HL-60 (cell line): ENCODE data around the gene DLG1.

Experiments
- DNase-seq, 2 experiments: peaks; one replicate each; pipeline ENCODE4 v3.0.0-alpha.2; 2010 to 2020; ENCODE audit warnings: low read depth in 1 of 2, low spot score in 1 of 2
- H3K27ac ChIP-seq: fragments of 250-450 bp; sonication (Bioruptor Pico); replicated peaks from 2 replicates; pipeline ENCODE4 v1.5.1; 2020; ENCODE audit warnings: mild to moderate bottlenecking, moderate library complexity
- H3K27me3 ChIP-seq: fragments of 250-450 bp; sonication (Bioruptor Pico); 2 replicates; pipeline ENCODE4 v1.5.1; 2021; ENCODE audit warnings: mild to moderate bottlenecking, moderate library complexity; ENCODE audit not compliant: insufficient read depth, poor library complexity, severe bottlenecking
- H3K4me3 ChIP-seq: replicated peaks from 2 replicates; pipeline ENCODE4 v1.5.1; 2011; ENCODE audit warnings: mild to moderate bottlenecking, control low read depth, low read length; ENCODE audit not compliant: insufficient read depth
- GABPA ChIP-seq: IDR thresholded peaks from 2 replicates; pipeline ENCODE4 v1.6.1; 2012; ENCODE audit warnings: low read depth
- POLR2AphosphoS5 ChIP-seq: IDR thresholded peaks from 2 replicates; pipeline ENCODE4 v1.6.1; 2012; ENCODE audit warnings: low read depth
- REST ChIP-seq: IDR thresholded peaks from 2 replicates; pipeline ENCODE4 v1.6.1; 2012; ENCODE audit warnings: low read depth; ENCODE audit not compliant: insufficient replicate concordance
- SPI1 ChIP-seq: IDR thresholded peaks from 2 replicates; pipeline ENCODE4 v1.6.1; 2012; ENCODE audit warnings: low read depth, mild to moderate bottlenecking, borderline replicate concordance
- TF ChIP-seq, protein P1 (sequence below): IDR thresholded peaks from one replicate; pipeline ENCODE4 v1.5.1; 2011; ENCODE audit warnings: low read length, control low read depth, inconsistent platforms; ENCODE audit not compliant: insufficient read depth

DLG1 gene

GRCh38 chr3:197173620-197174019 lies 124.8 kb downstream of the DLG1 start:
- no peaks in the 10 kb centered on the region for H3K27me3 ChIP-seq
- no peak overlapping the region for H3K27ac ChIP-seq
- no peak overlapping the region for H3K4me3 ChIP-seq
- no peak for DNase-seq
- TF ChIP-seq SPI1 (no peak), GABPA (no peak), REST (no peak), POLR2AphosphoS5 (no peak)
- TF ChIP-seq, protein P1, sequence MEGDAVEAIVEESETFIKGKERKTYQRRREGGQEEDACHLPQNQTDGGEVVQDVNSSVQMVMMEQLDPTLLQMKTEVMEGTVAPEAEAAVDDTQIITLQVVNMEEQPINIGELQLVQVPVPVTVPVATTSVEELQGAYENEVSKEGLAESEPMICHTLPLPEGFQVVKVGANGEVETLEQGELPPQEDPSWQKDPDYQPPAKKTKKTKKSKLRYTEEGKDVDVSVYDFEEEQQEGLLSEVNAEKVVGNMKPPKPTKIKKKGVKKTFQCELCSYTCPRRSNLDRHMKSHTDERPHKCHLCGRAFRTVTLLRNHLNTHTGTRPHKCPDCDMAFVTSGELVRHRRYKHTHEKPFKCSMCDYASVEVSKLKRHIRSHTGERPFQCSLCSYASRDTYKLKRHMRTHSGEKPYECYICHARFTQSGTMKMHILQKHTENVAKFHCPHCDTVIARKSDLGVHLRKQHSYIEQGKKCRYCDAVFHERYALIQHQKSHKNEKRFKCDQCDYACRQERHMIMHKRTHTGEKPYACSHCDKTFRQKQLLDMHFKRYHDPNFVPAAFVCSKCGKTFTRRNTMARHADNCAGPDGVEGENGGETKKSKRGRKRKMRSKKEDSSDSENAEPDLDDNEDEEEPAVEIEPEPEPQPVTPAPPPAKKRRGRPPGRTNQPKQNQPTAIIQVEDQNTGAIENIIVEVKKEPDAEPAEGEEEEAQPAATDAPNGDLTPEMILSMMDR, result no peak

- no peak for DNase-seq
- no peaks in the 10 kb centered on the region for H3K27me3 ChIP-seq
- no peak overlapping the region for H3K4me3 ChIP-seq
- H3K27ac ChIP-seq, result no peak overlapping the region
- TF ChIP-seq REST (no peak), GABPA (no peak), SPI1 (no peak), POLR2AphosphoS5 (no peak)
- TF ChIP-seq, protein P1, result no peak
Measured at GRCh38 chr3:197171481-197172067, 126.8 kb downstream of the DLG1 start.

DNA sequence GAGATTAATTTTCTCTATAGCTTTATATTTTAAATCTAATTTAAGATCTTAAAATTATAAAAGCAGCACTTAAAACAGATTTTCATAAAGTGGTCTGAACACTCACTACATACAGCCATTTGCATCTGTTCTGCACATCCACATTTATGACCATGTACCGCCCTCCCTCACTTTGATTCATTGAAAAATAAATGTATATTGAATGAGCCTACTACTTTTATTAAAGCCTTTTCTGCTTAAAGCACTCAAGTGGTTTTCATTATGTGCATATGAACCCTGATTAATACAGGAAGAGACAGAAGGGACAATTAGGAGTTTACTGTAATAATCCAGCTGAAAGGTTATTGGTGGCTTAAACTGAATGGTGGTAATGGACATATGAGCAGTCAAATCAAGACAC lies 129.4 kb downstream of the DLG1 start:
- DNase-seq, result no peak
- Histone ChIP-seq H3K27me3 (no peaks in the 10 kb centered on the region), H3K4me3 (no peak overlapping the region), H3K27ac (no peak overlapping the region)
- TF ChIP-seq POLR2AphosphoS5 (no peak), SPI1 (no peak), GABPA (no peak), REST (no peak)
- TF ChIP-seq, protein P1, result no peak
